T-helper 1 cell treated with Interleukin-12 subunit alpha and Interleukin-12 subunit beta and Interleukin-4 antibody, amounts not matched to agents 30 ng/mL and 1 ng/mL, for 36 hours (primary cell): ENCODE measurements around the gene AOAH. TPM values are rescaled to one million over a fixed set of nuclear protein-coding genes. Genes with fewer than 3 reads are reported as not detected.
"Not testable (repeated sequence)": the region's sequence is repeated elsewhere in the genome, so short reads cannot be mapped to it uniquely, and the experiment has no call there.

Source experiments
- intact Hi-C: fragments of 100-400 bp; cut with micrococcal nuclease; formaldehyde crosslinking; loops from one replicate; pipeline ENCODE4 v1.15.1; 2024
- total RNA-seq: library from RNA; stranded (reverse); gene quantifications from 2 replicates; pipeline ENCODE4 v1.2.3, GENCODE V29; 2022

The AOAH gene
- total RNA-seq, 1 donor from 2014 or later: 28.1 TPM

GRCh38 chr7:36661135-36661840 lies 63.0 kb downstream of the AOAH start:
- intact Hi-C loops: no loop called here

GRCh38 chr7:36659638-36660341 lies 64.5 kb downstream of the AOAH start:
- intact Hi-C loops: no loop called here

GRCh38 chr7:36659172-36659516 lies 65.2 kb downstream of the AOAH start:
- intact Hi-C loops: no loop called here

- intact Hi-C loops: no loop called here
These were observed 65.7 kb downstream of the AOAH start for GRCh38 chr7:36658335-36659171.

GRCh38 chr7:36657036-36657660 lies 67.1 kb downstream of the AOAH start:
- intact Hi-C loops: no loop called here

GRCh38 chr7:36654436-36654835 lies 69.9 kb downstream of the AOAH start:
- intact Hi-C loops: no loop called here

- intact Hi-C loops: no loop called here
These were observed 70.5 kb downstream of the AOAH start for GRCh38 chr7:36653663-36654355.

GRCh38 chr7:36653008-36653662 lies 71.2 kb downstream of the AOAH start:
- intact Hi-C loops: no loop called here

GRCh38 chr7:36652431-36652830 lies 71.9 kb downstream of the AOAH start:
- intact Hi-C loops: no loop called here

- intact Hi-C loops: no loop called here
These were observed 72.9 kb downstream of the AOAH start for GRCh38 chr7:36651404-36651803.

GRCh38 chr7:36650766-36651312 lies 73.5 kb downstream of the AOAH start:
- intact Hi-C loops: no loop called here

- intact Hi-C loops: no loop called here
These were observed 74.0 kb downstream of the AOAH start for GRCh38 chr7:36650320-36650719.

GRCh38 chr7:36649319-36649718 lies 75.0 kb downstream of the AOAH start:
- intact Hi-C loops: not testable (repeated sequence)

- intact Hi-C loops: no loop called here
These were observed 75.9 kb downstream of the AOAH start for GRCh38 chr7:36648441-36648840.

- intact Hi-C loops: no loop called here
These were observed 79.5 kb downstream of the AOAH start for GRCh38 chr7:36644625-36645422.

- intact Hi-C loops: no loop called here
These were observed 81.9 kb downstream of the AOAH start for GRCh38 chr7:36642414-36642813.

- intact Hi-C loops: no loop called here
These were observed 82.3 kb downstream of the AOAH start for GRCh38 chr7:36642010-36642409.

- intact Hi-C loops: no loop called here
These were observed 83.6 kb downstream of the AOAH start for GRCh38 chr7:36640682-36641081.

GRCh38 chr7:36639826-36640225 lies 84.5 kb downstream of the AOAH start:
- intact Hi-C loops: loop anchor here (2.0 kb wide), 1 partner anchor 39 kb away; no protein-coding TSS in a partner anchor
